GM18909 (cell line): ENCODE results near the gene ZNF723.
"Not testable (repeated sequence)": the region's sequence is repeated elsewhere in the genome, so short reads cannot be mapped to it uniquely, and the experiment has no call there.

Experiments
- ATAC-seq: cut with Tn5 transposase; IDR thresholded peaks from one replicate; pipeline ENCODE4 v1.9.1; 2021; ENCODE audit warnings: mild to moderate bottlenecking; ENCODE audit not compliant: unreplicated experiment, poor library complexity

ZNF723 gene

DNA sequence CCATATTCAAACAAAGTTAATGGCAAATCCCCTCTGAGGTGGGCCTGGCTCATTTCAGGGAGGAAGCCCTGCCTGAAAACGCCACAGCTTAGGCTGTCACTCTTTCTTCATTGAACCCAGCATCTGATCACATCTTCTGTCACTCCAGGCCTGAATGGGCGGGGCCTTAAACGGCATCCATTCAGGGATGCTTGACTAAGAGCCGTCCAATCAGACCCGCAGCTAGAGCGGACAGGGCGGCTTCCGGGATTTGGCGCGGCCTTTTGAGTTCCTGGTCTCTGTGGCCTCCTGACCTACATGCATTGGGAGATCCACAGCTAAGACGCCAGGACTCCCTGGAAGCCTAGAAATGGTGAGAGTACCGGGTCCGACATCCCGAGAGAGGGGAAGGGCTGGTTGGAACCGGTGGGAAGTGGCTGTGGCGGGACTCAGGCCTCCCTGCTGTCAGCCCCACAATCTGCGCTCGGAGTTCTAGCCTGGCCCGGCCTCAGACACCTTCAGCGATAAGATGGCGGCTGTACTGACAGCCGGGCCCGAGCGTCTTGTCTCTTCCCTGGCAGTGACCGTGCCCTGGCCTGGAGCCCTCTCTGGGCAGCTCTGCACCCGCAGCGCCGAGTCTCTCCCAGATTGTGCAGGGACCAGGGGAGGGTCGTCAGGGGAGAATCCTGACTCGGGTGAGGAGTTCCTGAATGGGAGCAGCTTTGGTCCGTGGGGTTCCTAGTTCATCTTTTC lies at the start of gene ZNF723:
Gene ZNF723, plus strand, starts transcription at position 261 of the 732 bp plus-strand sequence. Its CDS starts 89 bp downstream, at position 350.
- no peak for ATAC-seq

- no peak for ATAC-seq
These were observed 48.3 kb upstream of the ZNF723 start, which contains the start of gene ZNF99 for GRCh38 chr19:22783651-22784410. Gene ZNF99, minus strand, starts transcription at chr19:22784151. Its CDS starts 135 bp downstream, at chr19:22784016.

GRCh38 chr19:22792863-22793262 lies 39.2 kb upstream of the ZNF723 start:
- ATAC-seq, result not testable (repeated sequence)

- no peak for ATAC-seq
These were observed 35.1 kb upstream of the ZNF723 start for GRCh38 chr19:22797040-22797439.

GRCh38 chr19:22806418-22806817 lies 25.7 kb upstream of the ZNF723 start:
- ATAC-seq, result no peak

GRCh38 chr19:22807061-22807835 lies 24.8 kb upstream of the ZNF723 start:
- no peak for ATAC-seq

DNA sequence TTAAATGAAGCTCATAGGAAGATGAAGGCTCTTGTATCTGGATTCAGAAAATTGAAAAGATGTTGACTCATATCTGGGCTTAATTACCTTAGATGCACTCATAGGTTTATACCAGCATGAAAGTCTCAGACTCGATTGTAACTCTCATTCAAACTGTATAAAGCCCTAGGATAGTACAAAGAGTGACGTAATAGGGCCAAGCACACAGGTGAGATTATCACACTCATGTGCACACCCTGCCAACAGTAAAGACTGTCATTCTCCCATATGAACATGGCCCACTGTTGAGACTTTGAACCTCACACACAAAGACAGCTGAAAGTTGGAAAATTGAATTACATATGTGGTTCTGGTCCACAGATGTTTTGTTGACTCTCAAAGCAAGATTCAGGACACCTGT lies 18.0 kb upstream of the ZNF723 start:
- ATAC-seq, result no peak

DNA sequence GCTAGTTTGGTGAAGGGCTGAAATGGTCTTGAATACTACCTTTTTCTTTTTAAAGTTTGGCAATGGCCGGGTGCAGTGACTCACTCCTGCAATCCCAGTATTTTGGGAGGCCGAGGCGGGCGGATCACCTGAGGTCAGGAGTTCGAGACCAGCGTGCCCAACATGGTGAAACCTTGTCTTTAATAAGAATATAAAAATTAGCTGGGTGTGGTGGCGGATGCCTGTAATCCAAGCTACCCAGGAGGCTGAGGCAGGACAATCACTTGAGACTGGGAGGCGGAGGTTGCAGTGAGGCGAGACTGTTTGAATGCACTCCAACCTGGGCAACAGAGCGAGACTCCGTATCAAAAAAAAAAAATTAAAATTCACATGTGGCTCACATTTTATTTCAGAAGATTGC lies 880 bp upstream of the ZNF723 start:
- no peak for ATAC-seq

GRCh38 chr19:22857713-22858320 lies 25.7 kb downstream of the ZNF723 start:
- not testable (repeated sequence) for ATAC-seq

GRCh38 chr19:22882797-22883196 lies 50.7 kb downstream of the ZNF723 start:
- ATAC-seq, result no peak

- ATAC-seq, result no peak
These were observed 61.8 kb downstream of the ZNF723 start for GRCh38 chr19:22893855-22894270.

- ATAC-seq, result no peak
These were observed 69.5 kb downstream of the ZNF723 start for GRCh38 chr19:22901431-22902130.
